Loucy (cell line): ENCODE data around the gene HES5.

Source experiments
- H2AFZ ChIP-seq: fragments of 200-600 bp; sonication (generic); 2 replicates; pipeline ENCODE4 v1.6.0; 2016; ENCODE audit warnings: antibody characterized with exemption, mild to moderate bottlenecking, low read length, moderate library complexity
- H3F3A ChIP-seq: fragments of 200-600 bp; 2 replicates; pipeline ENCODE4 v1.6.0; 2016; ENCODE audit warnings: antibody characterized with exemption, low read depth, mild to moderate bottlenecking
- H3K27me3 ChIP-seq: fragments of 200-600 bp; sonication (generic); 2 replicates; pipeline ENCODE4 v1.6.1; 2014; ENCODE audit warnings: low read length, mild to moderate bottlenecking; ENCODE audit not compliant: insufficient read depth, poor library complexity, severe bottlenecking
- H3K36me3 ChIP-seq: fragments of 200-600 bp; sonication (generic); 2 replicates; pipeline ENCODE4 v1.6.1; 2016; ENCODE audit warnings: low read length; ENCODE audit not compliant: insufficient read depth
- H3K4me1 ChIP-seq: fragments of 200-600 bp; sonication (generic); 2 replicates; pipeline ENCODE4 v1.5.1; 2014; ENCODE audit warnings: low read length, mild to moderate bottlenecking; ENCODE audit not compliant: insufficient read depth, poor library complexity, severe bottlenecking
- H3K4me2 ChIP-seq: fragments of 200-600 bp; sonication (generic); 2 replicates; pipeline ENCODE4 v1.6.0; 2014; ENCODE audit warnings: antibody characterized with exemption, low read length, low read depth, mild to moderate bottlenecking; ENCODE audit not compliant: poor library complexity, severe bottlenecking
- H3K4me3 ChIP-seq: fragments of 200-600 bp; sonication (generic); 2 replicates; pipeline ENCODE4 v1.5.1; 2014; ENCODE audit warnings: low read length, mild to moderate bottlenecking, mixed read lengths; ENCODE audit not compliant: poor library complexity, severe bottlenecking
- H3K79me2 ChIP-seq: fragments of 200-600 bp; sonication (generic); 2 replicates; pipeline ENCODE4 v1.6.1; 2014; ENCODE audit warnings: low read length; ENCODE audit not compliant: insufficient read depth
- H3K9ac ChIP-seq: fragments of 200-600 bp; sonication (generic); 2 replicates; pipeline ENCODE4 v1.6.0; 2014; ENCODE audit warnings: mild to moderate bottlenecking, low read depth, low read length, moderate library complexity; ENCODE audit not compliant: poor library complexity, severe bottlenecking
- H3K9me2 ChIP-seq: fragments of 200-600 bp; sonication (generic); replicated peaks from 2 replicates; pipeline ENCODE4 v1.6.1; 2016; ENCODE audit warnings: low read depth, low read length, mixed read lengths
- H3K9me3 ChIP-seq: fragments of 200-600 bp; sonication (generic); 2 replicates; pipeline ENCODE4 v1.6.1; 2014; ENCODE audit warnings: mild to moderate bottlenecking, antibody characterized with exemption, low read length, low read depth; ENCODE audit not compliant: insufficient read depth
- H4K20me1 ChIP-seq: fragments of 200-600 bp; sonication (generic); 2 replicates; pipeline ENCODE4 v1.6.0; 2014; ENCODE audit warnings: antibody characterized with exemption, low read length, mild to moderate bottlenecking; ENCODE audit not compliant: insufficient read depth, poor library complexity, severe bottlenecking
- CTCF ChIP-seq: fragments of 200-600 bp; sonication (generic); conservative IDR thresholded peaks from 2 replicates; pipeline ENCODE4 v1.5.1; 2014; ENCODE audit warnings: mild to moderate bottlenecking, antibody characterized with exemption, low read length
- EZH2phosphoT487 ChIP-seq: fragments of 200-600 bp; IDR thresholded peaks from 2 replicates; pipeline ENCODE4 v1.6.1; 2018; ENCODE audit warnings: antibody characterized with exemption, mild to moderate bottlenecking, moderate library complexity, borderline replicate concordance

The HES5 gene

GRCh38 chr1:2495546-2495945 lies 34.5 kb downstream of the HES5 start:
- H4K20me1 ChIP-seq = no peaks in the 10 kb centered on the region
- no peaks in the 10 kb centered on the region for H3K79me2 ChIP-seq
- H3F3A ChIP-seq = no peaks in the 10 kb centered on the region
- no peaks in the 10 kb centered on the region for H3K27me3 ChIP-seq
- H3K9me3 ChIP-seq = no peaks in the 10 kb centered on the region
- peaks cover 39% of the 10 kb centered on the region for H3K4me1 ChIP-seq
- no peaks in the 10 kb centered on the region for H3K9me2 ChIP-seq
- H3K9ac ChIP-seq = no peak overlapping the region
- no peaks in the 10 kb centered on the region for H3K36me3 ChIP-seq
- no peak overlapping the region for H3K4me3 ChIP-seq
- H3K4me2 ChIP-seq = no peak overlapping the region
- no peak for TF ChIP-seq EZH2phosphoT487
- no peak for TF ChIP-seq CTCF
- H2AFZ ChIP-seq = no peak overlapping the region

- no peaks in the 10 kb centered on the region for H3K9me3 ChIP-seq
- no peak overlapping the region for H3K4me2 ChIP-seq
- peaks cover 34% of the 10 kb centered on the region for H3K4me1 ChIP-seq
- H3F3A ChIP-seq = no peaks in the 10 kb centered on the region
- no peaks in the 10 kb centered on the region for H3K36me3 ChIP-seq
- no peaks in the 10 kb centered on the region for H3K9me2 ChIP-seq
- no peak overlapping the region for H3K4me3 ChIP-seq
- H3K79me2 ChIP-seq = no peaks in the 10 kb centered on the region
- H2AFZ ChIP-seq = no peak overlapping the region
- no peaks in the 10 kb centered on the region for H4K20me1 ChIP-seq
- H3K27me3 ChIP-seq = no peaks in the 10 kb centered on the region
- TF ChIP-seq CTCF = no peak
- no peak for TF ChIP-seq EZH2phosphoT487
- H3K9ac ChIP-seq = no peak overlapping the region
Observed at GRCh38 chr1:2495026-2495425, 35.0 kb downstream of the HES5 start.

- H3K79me2 ChIP-seq = no peaks in the 10 kb centered on the region
- no peaks in the 10 kb centered on the region for H3K36me3 ChIP-seq
- H3K27me3 ChIP-seq = no peaks in the 10 kb centered on the region
- no peak for TF ChIP-seq EZH2phosphoT487
- TF ChIP-seq CTCF = no peak
- H3K9me2 ChIP-seq = no peaks in the 10 kb centered on the region
- H3K4me2 ChIP-seq = peak overlapping the region; percentile 4
- H3K4me1 ChIP-seq = peaks cover 28% of the 10 kb centered on the region
- no peaks in the 10 kb centered on the region for H3F3A ChIP-seq
- no peaks in the 10 kb centered on the region for H3K9me3 ChIP-seq
- H4K20me1 ChIP-seq = no peaks in the 10 kb centered on the region
- no peak overlapping the region for H2AFZ ChIP-seq
- no peak overlapping the region for H3K9ac ChIP-seq
- H3K4me3 ChIP-seq = no peak overlapping the region
Observed at GRCh38 chr1:2494323-2494693, 35.8 kb downstream of the HES5 start.
